DOHH2 (cell line): Measurements from ENCODE around the gene ODAD2.
"Not testable (repeated sequence)": the region's sequence is repeated elsewhere in the genome, so short reads cannot be mapped to it uniquely, and the experiment has no call there.

Source experiments
- H3F3A ChIP-seq: fragments of 200-600 bp; sonication (generic), shearing (Covaris generic); 2 replicates; pipeline ENCODE4 v1.6.0; 2016; ENCODE audit warnings: antibody characterized with exemption, mild to moderate bottlenecking; ENCODE audit not compliant: control insufficient read depth, insufficient read depth
- H3K27ac ChIP-seq: fragments of 200-600 bp; sonication (generic); 2 replicates; pipeline ENCODE4 v1.5.1; 2014; ENCODE audit warnings: low read depth, mild to moderate bottlenecking, low read length, moderate library complexity
- H3K27me3 ChIP-seq: fragments of 200-600 bp; sonication (generic); 2 replicates; pipeline ENCODE4 v1.6.1; 2014; ENCODE audit warnings: mild to moderate bottlenecking, low read length, mixed read lengths; ENCODE audit not compliant: control insufficient read depth
- H3K36me3 ChIP-seq: fragments of 200-600 bp; sonication (generic); 2 replicates; pipeline ENCODE4 v1.6.1; 2014; ENCODE audit warnings: mild to moderate bottlenecking, low read length, moderate library complexity, mixed read lengths; ENCODE audit not compliant: control insufficient read depth
- H3K4me1 ChIP-seq: fragments of 200-600 bp; sonication (generic); 2 replicates; pipeline ENCODE4 v1.6.1; 2014; ENCODE audit warnings: mild to moderate bottlenecking, low read length, mixed read lengths; ENCODE audit not compliant: control insufficient read depth
- H3K4me2 ChIP-seq: fragments of 200-600 bp; sonication (generic); 2 replicates; pipeline ENCODE4 v1.6.0; 2014; ENCODE audit warnings: mild to moderate bottlenecking, low read length, moderate library complexity
- H3K4me3 ChIP-seq: fragments of 200-600 bp; sonication (generic); 2 replicates; pipeline ENCODE4 v1.5.1; 2014; ENCODE audit warnings: mild to moderate bottlenecking, low read length, mixed read lengths
- H3K79me2 ChIP-seq: fragments of 200-600 bp; sonication (generic); 2 replicates; pipeline ENCODE4 v1.6.1; 2014; ENCODE audit warnings: mild to moderate bottlenecking, low read length, mixed read lengths; ENCODE audit not compliant: control insufficient read depth
- H3K9me2 ChIP-seq: fragments of 200-600 bp; sonication (generic); replicated peaks from 2 replicates; pipeline ENCODE4 v1.6.1; 2014; ENCODE audit warnings: mild to moderate bottlenecking, low read length, mixed read lengths; ENCODE audit not compliant: control insufficient read depth
- H3K9me3 ChIP-seq: fragments of 200-600 bp; sonication (generic); 2 replicates; pipeline ENCODE4 v1.6.1; 2014; ENCODE audit warnings: antibody characterized with exemption, low read length, mixed read lengths; ENCODE audit not compliant: control insufficient read depth, insufficient read depth
- H4K20me1 ChIP-seq: fragments of 200-600 bp; sonication (generic); 2 replicates; pipeline ENCODE4 v1.6.0; 2014; ENCODE audit warnings: low read depth, mild to moderate bottlenecking, antibody characterized with exemption, low read length, moderate library complexity; ENCODE audit not compliant: control insufficient read depth, insufficient read depth
- CTCF ChIP-seq: fragments of 200-600 bp; sonication (generic); IDR thresholded peaks from one replicate; pipeline ENCODE4 v1.5.1; 2014; ENCODE audit warnings: antibody characterized with exemption, mild to moderate bottlenecking, low read depth, low read length; ENCODE audit not compliant: poor library complexity, severe bottlenecking
- EZH2phosphoT487 ChIP-seq: fragments of 200-600 bp; sonication (generic); IDR thresholded peaks from 2 replicates; pipeline ENCODE4 v1.6.1; 2017; ENCODE audit warnings: borderline replicate concordance, mild to moderate bottlenecking, antibody characterized with exemption, low read length, moderate library complexity, mixed read lengths

ODAD2 gene

GRCh38 chr10:27986821-27987220, 12.1 kb downstream of the ODAD2 start:
- Histone ChIP-seq H3K27me3 (no peaks in the 10 kb centered on the region), H3K4me3 (no peak overlapping the region), H3K79me2 (no peaks in the 10 kb centered on the region), H3K9me3 (no peaks in the 10 kb centered on the region), H3K9me2 (no peaks in the 10 kb centered on the region), H3K27ac (no peak overlapping the region), H4K20me1 (no peaks in the 10 kb centered on the region), H3K4me1 (no peaks in the 10 kb centered on the region), H3K4me2 (no peak overlapping the region), H3K36me3 (no peaks in the 10 kb centered on the region), H3F3A (no peaks in the 10 kb centered on the region)
- TF ChIP-seq CTCF (no peak), EZH2phosphoT487 (no peak)

- Histone ChIP-seq H3K4me2 (no peak overlapping the region), H3K27ac (no peak overlapping the region), H3K36me3 (no peaks in the 10 kb centered on the region), H4K20me1 (no peaks in the 10 kb centered on the region), H3K9me3 (no peaks in the 10 kb centered on the region), H3K79me2 (no peaks in the 10 kb centered on the region), H3F3A (no peaks in the 10 kb centered on the region), H3K4me1 (no peaks in the 10 kb centered on the region), H3K4me3 (no peak overlapping the region), H3K9me2 (no peaks in the 10 kb centered on the region), H3K27me3 (no peaks in the 10 kb centered on the region)
- TF ChIP-seq EZH2phosphoT487 (no peak), CTCF (no peak)
Measured at GRCh38 chr10:27982875-27983543, 15.9 kb downstream of the ODAD2 start.

- H3K27ac ChIP-seq, result no peak overlapping the region
- H3K4me2 ChIP-seq, result no peak overlapping the region
- no peaks in the 10 kb centered on the region for H3K9me2 ChIP-seq
- H3K4me1 ChIP-seq, result no peaks in the 10 kb centered on the region
- no peaks in the 10 kb centered on the region for H3K27me3 ChIP-seq
- no peaks in the 10 kb centered on the region for H3K79me2 ChIP-seq
- no peaks in the 10 kb centered on the region for H3F3A ChIP-seq
- no peaks in the 10 kb centered on the region for H4K20me1 ChIP-seq
- H3K4me3 ChIP-seq, result no peak overlapping the region
- TF ChIP-seq CTCF (no peak), EZH2phosphoT487 (no peak)
- no peaks in the 10 kb centered on the region for H3K9me3 ChIP-seq
- H3K36me3 ChIP-seq, result no peaks in the 10 kb centered on the region
Measured at GRCh38 chr10:27981744-27982143, 17.1 kb downstream of the ODAD2 start.

- H3K4me2 ChIP-seq, H3K36me3 ChIP-seq, H3K9me3 ChIP-seq, H3F3A ChIP-seq, H3K4me1 ChIP-seq, H3K79me2 ChIP-seq, H4K20me1 ChIP-seq, H3K27me3 ChIP-seq, H3K4me3 ChIP-seq, H3K9me2 ChIP-seq, H3K27ac ChIP-seq: not testable (repeated sequence)
Measured at GRCh38 chr10:27970795-27971194, 28.1 kb downstream of the ODAD2 start.

GRCh38 chr10:27969931-27970330, 28.9 kb downstream of the ODAD2 start:
- H3K9me2 ChIP-seq, H3K4me3 ChIP-seq, H4K20me1 ChIP-seq, H3K9me3 ChIP-seq, H3K4me1 ChIP-seq, H3K36me3 ChIP-seq, H3K27me3 ChIP-seq, H3F3A ChIP-seq, H3K79me2 ChIP-seq, H3K4me2 ChIP-seq, H3K27ac ChIP-seq: not testable (repeated sequence)
